RPMI8226 (cell line): ENCODE data around the gene POU2AF2.
"Not testable (repeated sequence)": the region's sequence is repeated elsewhere in the genome, so short reads cannot be mapped to it uniquely, and the experiment has no call there.

Source experiments
- DNase-seq: peaks from one replicate; pipeline ENCODE4 v3.0.0-alpha.2; 2015

The POU2AF2 gene

GRCh38 chr11:111259896-111260295 lies 14.4 kb downstream of the POU2AF2 start:
- no peak for DNase-seq

GRCh38 chr11:111260811-111261210 lies 15.3 kb downstream of the POU2AF2 start:
- DNase-seq: no peak

- no peak for DNase-seq
Observed at GRCh38 chr11:111264646-111265045, 19.1 kb downstream of the POU2AF2 start.

GRCh38 chr11:111265421-111265820 lies 19.9 kb downstream of the POU2AF2 start:
- DNase-seq: no peak

- not testable (repeated sequence) for DNase-seq
Observed at GRCh38 chr11:111268303-111268702, 22.8 kb downstream of the POU2AF2 start.

- no peak for DNase-seq
Observed at GRCh38 chr11:111269146-111269868, 23.8 kb downstream of the POU2AF2 start.

- DNase-seq: no peak
Observed at GRCh38 chr11:111272420-111272819, 26.9 kb downstream of the POU2AF2 start.

- DNase-seq: no peak
Observed at GRCh38 chr11:111282562-111283075, 37.1 kb downstream of the POU2AF2 start.

GRCh38 chr11:111283945-111284481 lies 38.5 kb downstream of the POU2AF2 start:
- no peak for DNase-seq

GRCh38 chr11:111285189-111286091 lies 39.9 kb downstream of the POU2AF2 start:
- no peak for DNase-seq

GRCh38 chr11:111291764-111292163 lies 46.2 kb downstream of the POU2AF2 start:
- DNase-seq: no peak

GRCh38 chr11:111292408-111292807 lies 46.9 kb downstream of the POU2AF2 start:
- DNase-seq: not testable (repeated sequence)

GRCh38 chr11:111296196-111296595 lies 50.7 kb downstream of the POU2AF2 start:
- DNase-seq: no peak

- no peak for DNase-seq
Observed at GRCh38 chr11:111297696-111298095, 52.2 kb downstream of the POU2AF2 start.

GRCh38 chr11:111298413-111299100 lies 53.0 kb downstream of the POU2AF2 start, which contains the start of gene POU2AF3:
Gene POU2AF3 (plus strand): TSS chr11:111298546. CDS start chr11:111298582, 36 bp downstream.
- DNase-seq: no peak

- DNase-seq: no peak
Observed at GRCh38 chr11:111299101-111300026, 53.8 kb downstream of the POU2AF2 start.

- DNase-seq: no peak
Observed at GRCh38 chr11:111300569-111300968, 55.0 kb downstream of the POU2AF2 start.

GRCh38 chr11:111301004-111301841 lies 55.7 kb downstream of the POU2AF2 start:
- DNase-seq: no peak

- no peak for DNase-seq
Observed at GRCh38 chr11:111301842-111302118, 56.3 kb downstream of the POU2AF2 start.

GRCh38 chr11:111302298-111302697 lies 56.8 kb downstream of the POU2AF2 start:
- no peak for DNase-seq

- no peak for DNase-seq
Observed at GRCh38 chr11:111303461-111303860, 57.9 kb downstream of the POU2AF2 start.
